Lower leg skin (tissue), 4 donors: ENCODE data around the gene DPYD. TPM values are rescaled to one million over a fixed set of nuclear protein-coding genes. Genes with fewer than 3 reads are reported as not detected.

Experiments
- DNase-seq, 2 donors: peaks; one replicate each; pipeline ENCODE4 v3.0.0-alpha.2; 2019; ENCODE audit warnings: low spot score in 2 of 2
- H3K4me3 ChIP-seq: fragments of 200-600 bp; sonication (generic); 2 replicates; pipeline ENCODE4 v1.5.1; 2017; ENCODE audit warnings: mild to moderate bottlenecking, low read depth; ENCODE audit not compliant: poor library complexity, severe bottlenecking
- POLR2A ChIP-seq, 2 donors: fragments of 450-650 bp; IDR thresholded peaks; one replicate each; pipeline ENCODE4 v1.6.1; 2016 to 2017; ENCODE audit warnings: antibody characterized with exemption in 2 of 2, mild to moderate bottlenecking in 1 of 2, moderate library complexity in 1 of 2
- WGBS, 2 donors: methylation state at CpG; one replicate each; pipeline ENCODE4 v1.1.5; 2018; 5-methylcytosine and 5-hydroxymethylcytosine counted together
- intact Hi-C: fragments of 100-400 bp; cut with DNase I; formaldehyde crosslinking; loops from one replicate; pipeline ENCODE4 v1.15.0; 2023; ENCODE audit warnings: low total_unique reads
- total RNA-seq, 4 donors: library from RNA; depleted of rRNA; stranded (reverse); fragments of >200 nt; gene quantifications; one replicate each; pipeline ENCODE4 v1.1.0, GENCODE V29; 2016
- TF ChIP-seq, protein P1 (sequence below), 3 donors: fragments of 450-650 bp; IDR thresholded peaks; one replicate each; pipeline ENCODE4 v1.5.1; 2016; ENCODE audit warnings: antibody characterized with exemption in 3 of 3, mild to moderate bottlenecking in 3 of 3, moderate library complexity in 2 of 3

The DPYD gene
- total RNA-seq, 4 donors from 2014 or later: 10.6 to 16.1 (median 14.6) TPM

DNA sequence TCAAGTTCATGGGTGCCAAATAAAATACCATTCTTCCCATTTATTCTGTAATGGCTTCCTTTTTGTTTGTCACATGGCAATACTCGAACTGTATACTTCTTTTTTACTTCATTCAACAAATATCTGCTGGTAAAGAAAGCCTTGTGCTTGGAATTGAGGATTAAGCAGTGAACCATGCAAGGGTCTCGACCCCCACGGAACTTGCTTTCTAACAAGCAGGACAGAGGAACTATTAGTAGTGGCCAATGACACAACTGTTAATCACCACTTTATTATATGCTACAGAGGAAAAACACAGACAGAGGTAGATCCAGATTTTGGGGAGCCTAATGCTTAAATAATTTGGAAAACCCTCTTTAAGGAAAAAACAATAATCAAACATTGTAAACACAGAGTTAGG lies 542.2 kb downstream of the DPYD start:
- intact Hi-C loops: no loop called here
- TF ChIP-seq, protein P1, sequence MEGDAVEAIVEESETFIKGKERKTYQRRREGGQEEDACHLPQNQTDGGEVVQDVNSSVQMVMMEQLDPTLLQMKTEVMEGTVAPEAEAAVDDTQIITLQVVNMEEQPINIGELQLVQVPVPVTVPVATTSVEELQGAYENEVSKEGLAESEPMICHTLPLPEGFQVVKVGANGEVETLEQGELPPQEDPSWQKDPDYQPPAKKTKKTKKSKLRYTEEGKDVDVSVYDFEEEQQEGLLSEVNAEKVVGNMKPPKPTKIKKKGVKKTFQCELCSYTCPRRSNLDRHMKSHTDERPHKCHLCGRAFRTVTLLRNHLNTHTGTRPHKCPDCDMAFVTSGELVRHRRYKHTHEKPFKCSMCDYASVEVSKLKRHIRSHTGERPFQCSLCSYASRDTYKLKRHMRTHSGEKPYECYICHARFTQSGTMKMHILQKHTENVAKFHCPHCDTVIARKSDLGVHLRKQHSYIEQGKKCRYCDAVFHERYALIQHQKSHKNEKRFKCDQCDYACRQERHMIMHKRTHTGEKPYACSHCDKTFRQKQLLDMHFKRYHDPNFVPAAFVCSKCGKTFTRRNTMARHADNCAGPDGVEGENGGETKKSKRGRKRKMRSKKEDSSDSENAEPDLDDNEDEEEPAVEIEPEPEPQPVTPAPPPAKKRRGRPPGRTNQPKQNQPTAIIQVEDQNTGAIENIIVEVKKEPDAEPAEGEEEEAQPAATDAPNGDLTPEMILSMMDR (IDR thresholded peaks at IDR 0.05): no peak
- no peak for TF ChIP-seq POLR2A (IDR thresholded peaks at IDR 0.05)
- no peak for DNase-seq
- H3K4me3 ChIP-seq: no peak overlapping the region
- 88 to 92% methylated on average over 3 of the region's 3 CpGs for whole genome bisulfite sequencing, 2 donors

DNA sequence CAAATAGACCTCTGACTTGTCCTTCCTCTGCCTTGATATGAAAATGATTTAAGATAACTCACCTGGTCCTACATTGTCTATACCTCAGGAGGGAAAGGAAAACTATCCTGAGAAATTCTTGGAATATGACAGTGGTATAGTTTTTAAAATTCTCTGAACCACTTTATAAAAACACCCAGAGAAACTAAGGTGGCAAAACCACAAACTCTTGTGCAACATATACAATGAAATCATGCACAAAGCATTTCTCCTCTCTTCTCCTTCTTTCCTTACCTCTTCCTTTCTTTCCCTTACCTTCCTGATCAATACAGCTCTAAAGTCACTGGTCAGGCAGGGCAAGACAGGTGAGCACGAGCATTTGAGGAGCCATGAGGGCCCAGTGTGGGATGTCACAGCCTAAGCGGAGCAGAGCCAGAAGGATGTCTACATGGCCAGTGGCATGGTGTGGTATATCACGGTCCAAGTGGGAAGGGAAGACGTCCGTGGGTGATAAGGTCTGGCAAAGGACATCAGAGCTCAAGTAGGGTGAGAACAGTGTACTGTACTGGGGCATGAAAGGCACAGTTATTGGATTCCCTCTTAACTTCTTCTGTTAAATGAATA lies 543.3 kb downstream of the DPYD start:
- no peak overlapping the region for H3K4me3 ChIP-seq
- 73 to 89% methylated on average over 5 of the region's 5 CpGs for WGBS, 2 donors
- DNase-seq: no peak
- TF ChIP-seq POLR2A (IDR thresholded peaks at IDR 0.05): no peak
- TF ChIP-seq, protein P1 (IDR thresholded peaks at IDR 0.05): no peak
- intact Hi-C loops: no loop called here

DNA sequence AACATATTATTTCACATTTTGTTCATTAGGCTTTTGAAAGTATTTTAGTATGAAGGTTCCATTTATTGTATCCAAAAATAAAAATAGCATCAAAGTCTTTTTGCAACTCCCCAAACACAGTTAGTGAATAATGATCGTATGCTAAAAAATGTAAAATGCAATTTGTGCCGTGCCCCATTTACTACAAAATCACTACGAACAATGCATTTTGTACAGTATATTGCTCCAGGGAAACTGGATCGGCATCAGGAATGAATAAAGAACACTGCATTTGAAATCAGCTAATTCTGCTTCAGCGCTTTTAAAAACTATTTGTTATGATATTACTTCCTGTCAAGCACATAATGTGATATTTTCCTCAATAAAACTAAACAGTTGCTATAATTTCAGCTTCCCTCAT lies 547.8 kb downstream of the DPYD start:
- intact Hi-C loops: no loop called here
- DNase-seq: no peak
- no peak for TF ChIP-seq POLR2A (IDR thresholded peaks at IDR 0.05)
- TF ChIP-seq, protein P1 (IDR thresholded peaks at IDR 0.05): no peak
- no peak overlapping the region for H3K4me3 ChIP-seq
- WGBS, 2 donors: 55 to 75% methylated on average over 5 of the region's 5 CpGs

DNA sequence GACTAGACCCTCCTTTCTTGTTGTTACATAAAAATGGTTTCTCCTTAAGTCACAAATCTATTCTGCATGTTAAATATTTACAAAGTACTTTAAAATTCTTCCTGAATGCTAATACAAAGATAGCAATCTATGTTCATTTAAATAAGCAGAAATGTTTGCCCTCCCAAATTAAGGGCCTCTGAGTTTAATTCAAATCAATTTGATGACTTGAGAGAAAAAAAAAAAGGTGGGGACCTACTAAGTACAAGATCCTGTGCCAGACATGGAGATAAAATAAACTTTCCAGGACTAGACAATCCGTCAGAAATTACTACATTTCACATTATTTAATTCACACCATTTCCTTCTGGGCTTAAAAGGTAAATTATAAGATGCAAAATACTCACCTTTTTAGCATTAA lies 548.3 kb downstream of the DPYD start:
- intact Hi-C loops: no loop called here
- TF ChIP-seq POLR2A (IDR thresholded peaks at IDR 0.05): no peak
- TF ChIP-seq, protein P1 (IDR thresholded peaks at IDR 0.05): no peak
- DNase-seq: no peak
- 84 to 85% methylated on average over 1 of the region's 1 CpG for WGBS, 2 donors
- no peak overlapping the region for H3K4me3 ChIP-seq

DNA sequence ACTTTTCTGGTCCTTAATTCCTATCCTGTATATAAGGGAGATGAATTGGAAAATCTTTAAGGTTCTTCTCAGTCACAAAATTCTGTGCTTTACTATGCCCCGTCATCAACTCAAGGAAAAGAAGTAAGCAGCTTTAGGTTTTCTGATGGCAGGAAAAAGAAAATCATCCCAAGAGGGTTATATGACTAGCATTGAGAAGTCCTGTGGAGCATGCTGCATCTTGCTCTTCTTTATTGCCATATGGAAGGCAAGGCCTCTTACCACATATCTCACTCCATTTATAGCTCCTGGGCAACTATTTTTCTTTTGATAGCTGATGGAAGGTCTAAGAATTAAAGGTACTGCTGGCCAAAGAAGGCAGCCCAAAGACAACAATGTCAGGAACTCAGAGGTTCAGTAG lies 552.5 kb downstream of the DPYD start:
- no peak for DNase-seq
- 90 to 96% methylated on average over 1 of the region's 1 CpG for WGBS, 2 donors
- no peak overlapping the region for H3K4me3 ChIP-seq
- intact Hi-C loops: no loop called here
- TF ChIP-seq, protein P1 (IDR thresholded peaks at IDR 0.05): no peak
- TF ChIP-seq POLR2A (IDR thresholded peaks at IDR 0.05): no peak

DNA sequence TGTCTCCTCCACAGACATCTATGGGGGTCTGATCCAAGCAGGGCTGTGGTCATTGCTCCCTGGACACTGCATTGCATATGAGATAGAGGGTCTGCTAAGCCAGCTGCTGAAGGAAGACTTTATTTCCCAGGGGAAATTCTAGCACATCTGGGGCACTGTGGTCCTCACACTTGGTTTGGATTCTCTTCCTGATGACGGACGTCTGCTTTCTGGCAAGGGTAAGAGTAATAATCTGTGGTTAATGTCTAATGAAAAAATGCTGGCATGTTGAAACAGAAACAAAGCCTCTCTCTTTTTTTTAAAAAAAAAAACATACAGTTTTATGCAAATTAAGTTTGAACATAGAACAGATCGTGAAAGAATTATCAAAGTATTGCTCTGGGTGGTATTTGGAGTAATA lies 553.9 kb downstream of the DPYD start:
- DNase-seq: no peak
- 27 to 49% methylated on average over 3 of the region's 3 CpGs for WGBS, 2 donors
- intact Hi-C loops: no loop called here
- TF ChIP-seq, protein P1 (IDR thresholded peaks at IDR 0.05): no peak
- no peak for TF ChIP-seq POLR2A (IDR thresholded peaks at IDR 0.05)
- H3K4me3 ChIP-seq: no peak overlapping the region
